Anterior cingulate cortex (tissue), 58 donors: ENCODE measurements around the gene PIP5K1A.
"Not testable (repeated sequence)": the region's sequence is repeated elsewhere in the genome, so short reads cannot be mapped to it uniquely, and the experiment has no call there.

ENCODE experiments used
- DNase-seq, 58 donors: peaks; one replicate each; lab custom pipeline; 2025; lab: John Stamatoyannopoulos, UW

The PIP5K1A gene

GRCh38 chr1:151189637-151190445 lies 8.5 kb upstream of the PIP5K1A start, which contains the start of gene VPS72:
TSS of gene VPS72 (minus strand) at chr1:151190197. CDS start at chr1:151190121, 76 bp downstream.
- peak; percentile 8 to 91 (median 76) for DNase-seq

GRCh38 chr1:151192047-151192446 lies 6.3 kb upstream of the PIP5K1A start:
- no peak for DNase-seq

- DNase-seq = no peak
These were observed 5.0 kb upstream of the PIP5K1A start for GRCh38 chr1:151193304-151193703.

GRCh38 chr1:151193856-151194255 lies 4.5 kb upstream of the PIP5K1A start:
- no peak for DNase-seq

GRCh38 chr1:151194894-151195594 lies 3.3 kb upstream of the PIP5K1A start:
- DNase-seq = peak in 1 of 58 donors; percentile 12

- peak in 40 of 58 donors; percentile 0 to 74 (median 24) for DNase-seq
These were observed 2.0 kb upstream of the PIP5K1A start for GRCh38 chr1:151196292-151196800.

- no peak for DNase-seq
These were observed 494 bp upstream of the PIP5K1A start for GRCh38 chr1:151197863-151198253.

GRCh38 chr1:151199873-151200581 lies 1.7 kb downstream of the PIP5K1A start:
- peak in 7 of 58 donors; percentile 0 to 15 (median 6) for DNase-seq

- DNase-seq = not testable (repeated sequence)
These were observed 7.1 kb downstream of the PIP5K1A start for GRCh38 chr1:151205381-151205965.

- DNase-seq = no peak
These were observed 12.5 kb downstream of the PIP5K1A start for GRCh38 chr1:151210830-151211229.

- no peak for DNase-seq
These were observed 13.8 kb downstream of the PIP5K1A start for GRCh38 chr1:151211972-151212705.

GRCh38 chr1:151213560-151213959 lies 15.2 kb downstream of the PIP5K1A start:
- no peak for DNase-seq

GRCh38 chr1:151221616-151222015 lies 23.3 kb downstream of the PIP5K1A start:
- DNase-seq = no peak

GRCh38 chr1:151222130-151222529 lies 23.8 kb downstream of the PIP5K1A start:
- no peak for DNase-seq

- DNase-seq = no peak
These were observed 36.9 kb downstream of the PIP5K1A start for GRCh38 chr1:151235235-151235634.

GRCh38 chr1:151237678-151238466 lies 39.5 kb downstream of the PIP5K1A start:
- no peak for DNase-seq

GRCh38 chr1:151238467-151238739 lies 40.1 kb downstream of the PIP5K1A start:
- peak in 9 of 58 donors; percentile 2 to 66 (median 10) for DNase-seq

GRCh38 chr1:151242442-151242841 lies 44.1 kb downstream of the PIP5K1A start:
- DNase-seq = no peak

GRCh38 chr1:151243683-151244216 lies 45.4 kb downstream of the PIP5K1A start:
- DNase-seq = no peak
